Inferior parietal cortex (tissue), 1 donor: ENCODE data around the gene SERINC5.
"Not testable (repeated sequence)": the region's sequence is repeated elsewhere in the genome, so short reads cannot be mapped to it uniquely, and the experiment has no call there.

Experiments used
- DNase-seq: peaks from one replicate; pipeline ENCODE4 v3.0.0-alpha.2; 2016; ENCODE audit errors: extremely low spot score

The SERINC5 gene

GRCh38 chr5:80198399-80198798 lies 57.4 kb downstream of the SERINC5 start:
- DNase-seq, result peak; percentile 70

GRCh38 chr5:80195837-80196400 lies 59.9 kb downstream of the SERINC5 start:
- no peak for DNase-seq

GRCh38 chr5:80194468-80194867 lies 61.4 kb downstream of the SERINC5 start:
- no peak for DNase-seq

GRCh38 chr5:80193401-80193800 lies 62.4 kb downstream of the SERINC5 start:
- DNase-seq, result no peak

- DNase-seq, result peak; percentile 58
These were observed 63.2 kb downstream of the SERINC5 start for GRCh38 chr5:80192507-80193241.

- peak; percentile 65 for DNase-seq
These were observed 63.9 kb downstream of the SERINC5 start for GRCh38 chr5:80191991-80192398.

GRCh38 chr5:80191397-80191796 lies 64.5 kb downstream of the SERINC5 start:
- no peak for DNase-seq

GRCh38 chr5:80190960-80191359 lies 64.9 kb downstream of the SERINC5 start:
- DNase-seq, result no peak

GRCh38 chr5:80189701-80190100 lies 66.1 kb downstream of the SERINC5 start:
- no peak for DNase-seq

GRCh38 chr5:80189201-80189600 lies 66.6 kb downstream of the SERINC5 start:
- no peak for DNase-seq

- no peak for DNase-seq
These were observed 68.3 kb downstream of the SERINC5 start for GRCh38 chr5:80187421-80188090.

- DNase-seq, result not testable (repeated sequence)
These were observed 70.3 kb downstream of the SERINC5 start for GRCh38 chr5:80185535-80185934.

- DNase-seq, result no peak
These were observed 70.8 kb downstream of the SERINC5 start for GRCh38 chr5:80185095-80185494.

- no peak for DNase-seq
These were observed 71.4 kb downstream of the SERINC5 start for GRCh38 chr5:80184235-80185023.

- DNase-seq, result not testable (repeated sequence)
These were observed 72.1 kb downstream of the SERINC5 start for GRCh38 chr5:80183728-80184234.

GRCh38 chr5:80182809-80183580 lies 72.9 kb downstream of the SERINC5 start:
- DNase-seq, result no peak

- DNase-seq, result no peak
These were observed 74.1 kb downstream of the SERINC5 start for GRCh38 chr5:80181618-80182211.

GRCh38 chr5:80177236-80177635 lies 78.6 kb downstream of the SERINC5 start:
- DNase-seq, result no peak

GRCh38 chr5:80175337-80175736 lies 80.5 kb downstream of the SERINC5 start:
- no peak for DNase-seq

GRCh38 chr5:80174790-80175189 lies 81.1 kb downstream of the SERINC5 start:
- DNase-seq, result no peak
